HG03066 (cell line): Measurements from ENCODE around the gene PCGF6.

ENCODE experiments used
- ATAC-seq: cut with Tn5 transposase; IDR thresholded peaks from one replicate; pipeline ENCODE4 v1.9.1; 2021; ENCODE audit warnings: low read depth; ENCODE audit not compliant: unreplicated experiment

PCGF6 gene

GRCh38 chr10:103327906-103328305 lies 23.0 kb downstream of the PCGF6 start:
- no peak for ATAC-seq

- no peak for ATAC-seq
Measured at GRCh38 chr10:103316087-103316486, 34.9 kb downstream of the PCGF6 start.

- no peak for ATAC-seq
Measured at GRCh38 chr10:103310197-103310596, 40.7 kb downstream of the PCGF6 start.

GRCh38 chr10:103307594-103307993 lies 43.3 kb downstream of the PCGF6 start:
- no peak for ATAC-seq

- no peak for ATAC-seq
Measured at GRCh38 chr10:103295374-103296015, 55.4 kb downstream of the PCGF6 start.

- ATAC-seq = no peak
Measured at GRCh38 chr10:103291588-103291987, 59.4 kb downstream of the PCGF6 start.

- ATAC-seq = no peak
Measured at GRCh38 chr10:103287992-103288391, 62.9 kb downstream of the PCGF6 start.

- ATAC-seq = no peak
Measured at GRCh38 chr10:103284170-103284569, 66.8 kb downstream of the PCGF6 start.

GRCh38 chr10:103282961-103283360 lies 68.0 kb downstream of the PCGF6 start:
- ATAC-seq = no peak

- no peak for ATAC-seq
Measured at GRCh38 chr10:103281753-103282152, 69.2 kb downstream of the PCGF6 start.

- no peak for ATAC-seq
Measured at GRCh38 chr10:103280506-103280905, 70.4 kb downstream of the PCGF6 start.

GRCh38 chr10:103280031-103280430 lies 70.9 kb downstream of the PCGF6 start:
- no peak for ATAC-seq

- ATAC-seq = no peak
Measured at GRCh38 chr10:103278862-103279298, 72.1 kb downstream of the PCGF6 start.

- ATAC-seq = no peak
Measured at GRCh38 chr10:103278537-103278823, 72.5 kb downstream of the PCGF6 start.

- ATAC-seq = no peak
Measured at GRCh38 chr10:103277713-103278536, 73.0 kb downstream of the PCGF6 start.

- no peak for ATAC-seq
Measured at GRCh38 chr10:103276896-103277712, 73.8 kb downstream of the PCGF6 start, which contains the start of gene INA. Gene INA (plus strand): TSS chr10:103277138. CDS start chr10:103277212, 74 bp downstream.

- no peak for ATAC-seq
Measured at GRCh38 chr10:103276251-103276895, 74.6 kb downstream of the PCGF6 start.

GRCh38 chr10:103273041-103273441 lies 77.9 kb downstream of the PCGF6 start:
- no peak for ATAC-seq

- no peak for ATAC-seq
Measured at GRCh38 chr10:103265717-103266329, 85.1 kb downstream of the PCGF6 start.

- ATAC-seq = no peak
Measured at GRCh38 chr10:103262229-103262628, 88.7 kb downstream of the PCGF6 start.
